Lower lobe of right lung (tissue), 2 donors: ENCODE data around the gene TCF7L2. TPM values are rescaled to one million over a fixed set of nuclear protein-coding genes. Genes with fewer than 3 reads are reported as not detected.
A peak's percentile ranks its signal among the peaks of the same experiment; 100 is the strongest.

Experiments used
- ATAC-seq, 2 donors: fragments of 200-7000 bp; cut with Tn5 transposase; one replicate each; pipeline ENCODE4 v1.9.1; 2020 to 2022; ENCODE audit warnings: mild to moderate bottlenecking in 2 of 2, moderate library complexity in 2 of 2
- DNase-seq: peaks from one replicate; pipeline ENCODE4 v3.0.0-alpha.2; 2020
- H3K27ac ChIP-seq: fragments of 200-600 bp; one replicate; pipeline ENCODE4 v1.8.0; 2022
- H3K27me3 ChIP-seq: fragments of 200-600 bp; one replicate; pipeline ENCODE4 v1.8.0; 2022; ENCODE audit warnings: low read depth
- H3K36me3 ChIP-seq: fragments of 200-600 bp; one replicate; pipeline ENCODE4 v1.8.0; 2022; ENCODE audit warnings: mild to moderate bottlenecking
- H3K4me1 ChIP-seq: fragments of 200-600 bp; one replicate; pipeline ENCODE4 v1.8.0; 2022
- H3K4me3 ChIP-seq: fragments of 200-600 bp; one replicate; pipeline ENCODE4 v1.8.0; 2022; ENCODE audit warnings: mild to moderate bottlenecking
- H3K9me3 ChIP-seq: fragments of 200-600 bp; one replicate; pipeline ENCODE4 v1.8.0; 2022
- CTCF ChIP-seq: fragments of 200-600 bp; IDR thresholded peaks from one replicate; pipeline ENCODE4 v1.8.0; 2022; ENCODE audit warnings: antibody characterized with exemption, mild to moderate bottlenecking
- intact Hi-C: fragments of 100-400 bp; cut with DNase I; formaldehyde crosslinking; loops from one replicate; pipeline ENCODE4 v1.11.0; 2022
- total RNA-seq: library from RNA; stranded (reverse); fragmentation: NEBNext Ultra II Directional; extraction: Animal tissue kit (Norgen Biotek cat#: 25700); gene quantifications from one replicate; pipeline ENCODE4 v1.2.1, GENCODE V29; 2021
- donor health status: DM: no; HTN: yes; CAD: no; lungs with severe emphysema.

The TCF7L2 gene
- total RNA-seq, 1 donor from 2014 or later: 71.2 TPM

GRCh38 chr10:113004069-113004618 is 54.1 kb downstream of the TCF7L2 start:
- ATAC-seq: no peak
- no peaks in the 10 kb centered on the region for H3K9me3 ChIP-seq
- no peak for DNase-seq
- intact Hi-C loops: no loop called here
- no peaks in the 10 kb centered on the region for H3K27me3 ChIP-seq
- H3K36me3 ChIP-seq: peaks cover 3% of the 10 kb centered on the region
- no peak overlapping the region for H3K4me3 ChIP-seq
- H3K4me1 ChIP-seq: peaks cover 63% of the 10 kb centered on the region
- no peak overlapping the region for H3K27ac ChIP-seq
- no peak for TF ChIP-seq CTCF

GRCh38 chr10:113005380-113005779 is 55.3 kb downstream of the TCF7L2 start:
- no peaks in the 10 kb centered on the region for H3K9me3 ChIP-seq
- TF ChIP-seq CTCF: no peak
- no peak for DNase-seq
- H3K36me3 ChIP-seq: peaks cover 3% of the 10 kb centered on the region
- intact Hi-C loops: no loop called here
- no peak overlapping the region for H3K27ac ChIP-seq
- no peak for ATAC-seq
- peaks cover 55% of the 10 kb centered on the region for H3K4me1 ChIP-seq
- no peaks in the 10 kb centered on the region for H3K27me3 ChIP-seq
- no peak overlapping the region for H3K4me3 ChIP-seq

DNA sequence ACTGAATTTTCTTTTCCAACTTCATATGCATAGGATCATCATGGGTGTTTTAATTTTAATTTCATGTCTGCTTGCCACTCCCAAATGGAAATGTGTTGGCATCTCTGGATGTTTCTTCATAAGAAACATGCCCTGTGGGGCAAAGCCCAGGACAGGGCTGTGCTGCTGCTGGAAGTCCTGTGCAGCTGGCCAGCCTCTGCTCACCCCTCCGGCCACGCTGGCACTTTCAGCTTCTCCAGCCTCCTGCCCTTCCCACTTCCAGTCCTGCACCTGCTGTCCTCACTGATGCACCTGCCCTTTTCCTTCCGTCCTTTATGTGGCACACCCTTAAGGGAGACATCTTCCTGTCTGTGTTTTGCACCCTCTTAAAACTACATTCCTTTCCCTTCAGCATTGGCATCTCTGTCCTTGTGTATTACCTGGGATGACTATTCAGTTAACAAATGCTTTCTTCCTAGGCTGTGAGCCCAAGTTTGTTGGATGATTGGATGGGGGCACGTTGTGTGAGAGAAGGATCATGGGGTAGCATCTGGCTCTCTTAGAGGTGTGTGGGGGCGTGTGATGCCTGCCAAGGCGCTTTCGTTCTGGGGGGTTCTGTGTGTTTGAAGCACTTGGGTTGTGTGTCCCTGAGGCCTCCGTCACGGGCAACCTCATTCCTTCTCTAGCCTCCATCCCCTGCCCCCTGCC is 56.8 kb downstream of the TCF7L2 start:
- intact Hi-C loops: no loop called here
- Histone ChIP-seq H3K4me3 (no peak overlapping the region), H3K9me3 (no peaks in the 10 kb centered on the region), H3K27ac (no peak overlapping the region), H3K27me3 (no peaks in the 10 kb centered on the region), H3K36me3 (peaks cover 3% of the 10 kb centered on the region), H3K4me1 (peaks cover 41% of the 10 kb centered on the region)
- TF ChIP-seq CTCF: no peak
- ATAC-seq (no peak), DNase-seq (no peak)

DNA sequence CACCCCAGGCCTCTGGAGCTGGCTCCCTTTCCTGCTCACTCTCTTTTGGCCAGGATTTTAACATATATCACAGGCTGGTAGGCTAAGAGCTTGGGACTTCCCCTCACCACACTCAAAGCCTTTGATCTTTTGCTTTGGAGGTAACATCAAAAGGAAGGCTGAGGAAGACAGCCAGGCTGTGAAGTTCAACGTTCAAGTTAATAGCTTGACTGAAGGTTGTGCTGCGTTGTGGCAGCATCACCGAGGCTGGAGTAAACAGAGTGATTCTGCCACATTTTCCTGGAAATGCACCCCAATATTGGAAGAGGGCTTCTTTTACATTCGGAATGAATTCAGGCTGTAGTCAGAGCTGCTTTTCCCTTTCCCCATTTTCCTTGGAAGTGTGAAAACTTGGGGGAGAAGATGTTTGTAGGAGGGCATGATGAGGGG is 57.3 kb downstream of the TCF7L2 start:
- ATAC-seq (no peak), DNase-seq (no peak)
- no peak for TF ChIP-seq CTCF
- H3K9me3 ChIP-seq: no peaks in the 10 kb centered on the region
- peaks cover 3% of the 10 kb centered on the region for H3K36me3 ChIP-seq
- H3K4me1 ChIP-seq: peaks cover 35% of the 10 kb centered on the region
- H3K27ac ChIP-seq: no peak overlapping the region
- H3K27me3 ChIP-seq: no peaks in the 10 kb centered on the region
- H3K4me3 ChIP-seq: no peak overlapping the region
- intact Hi-C loops: no loop called here

DNA sequence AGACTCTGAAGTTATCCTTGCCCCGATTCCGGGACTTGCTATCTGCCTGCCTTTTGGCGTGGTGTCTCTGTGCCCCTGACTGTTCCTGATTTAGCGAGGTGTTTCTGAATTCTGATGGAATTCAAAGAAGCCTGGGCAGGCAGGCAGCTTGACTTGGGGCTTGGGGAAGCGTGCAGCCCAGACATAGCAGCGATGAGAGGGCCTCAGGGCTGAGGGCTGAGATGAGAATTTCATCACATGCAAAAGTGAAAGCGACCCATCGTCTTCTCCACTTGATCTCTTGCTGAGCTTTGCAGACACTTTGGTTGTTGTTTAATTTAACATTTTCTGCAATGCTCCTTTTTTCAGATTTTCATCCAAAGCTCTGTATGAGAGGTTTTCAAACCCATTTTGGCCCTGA is 57.8 kb downstream of the TCF7L2 start:
- intact Hi-C loops: no loop called here
- H3K4me1 ChIP-seq: peaks cover 35% of the 10 kb centered on the region
- no peaks in the 10 kb centered on the region for H3K9me3 ChIP-seq
- TF ChIP-seq CTCF: no peak
- H3K4me3 ChIP-seq: no peak overlapping the region
- ATAC-seq: peak; percentile 40 to 48
- H3K27me3 ChIP-seq: no peaks in the 10 kb centered on the region
- H3K36me3 ChIP-seq: peaks cover 3% of the 10 kb centered on the region
- no peak overlapping the region for H3K27ac ChIP-seq
- no peak for DNase-seq
